NT2/D1 (cell line): ENCODE data around the gene CHI3L2.

Source experiments
- DNase-seq: peaks from one replicate; pipeline ENCODE4 v3.0.0-alpha.2; 2011; ENCODE audit warnings: low read depth, low spot score
- H3K27me3 ChIP-seq: 2 replicates; pipeline ENCODE4 v1.6.0; 2011; ENCODE audit warnings: mild to moderate bottlenecking; ENCODE audit not compliant: insufficient read length, insufficient read depth
- H3K36me3 ChIP-seq: 2 replicates; pipeline ENCODE4 v1.6.1; 2011; ENCODE audit warnings: mild to moderate bottlenecking, low read length, mixed read lengths; ENCODE audit not compliant: insufficient read depth, insufficient read length
- H3K4me1 ChIP-seq: 2 replicates; pipeline ENCODE4 v1.5.1; 2011; ENCODE audit not compliant: insufficient read depth, insufficient read length
- H3K4me3 ChIP-seq: 2 replicates; pipeline ENCODE4 v1.5.1; 2011; ENCODE audit warnings: low read depth; ENCODE audit not compliant: insufficient read length
- H3K9ac ChIP-seq: 2 replicates; pipeline ENCODE4 v1.6.0; 2011; ENCODE audit warnings: low read depth; ENCODE audit not compliant: insufficient read length
- H3K9me3 ChIP-seq: 2 replicates; pipeline ENCODE4 v1.5.1; 2011; ENCODE audit warnings: mild to moderate bottlenecking, low read length; ENCODE audit not compliant: insufficient read depth
- SUZ12 ChIP-seq: IDR thresholded peaks from 2 replicates; pipeline ENCODE4 v1.6.1; 2011; ENCODE audit not compliant: insufficient read length, insufficient read depth; ENCODE audit errors: extremely low read depth
- YY1 ChIP-seq: IDR thresholded peaks from 2 replicates; pipeline ENCODE4 v1.6.1; 2011; ENCODE audit not compliant: insufficient read length, insufficient read depth
- ZNF274 ChIP-seq: IDR thresholded peaks from 2 replicates; pipeline ENCODE4 v1.6.1; 2011; ENCODE audit warnings: mild to moderate bottlenecking, low read depth, low read length

The CHI3L2 gene

DNA sequence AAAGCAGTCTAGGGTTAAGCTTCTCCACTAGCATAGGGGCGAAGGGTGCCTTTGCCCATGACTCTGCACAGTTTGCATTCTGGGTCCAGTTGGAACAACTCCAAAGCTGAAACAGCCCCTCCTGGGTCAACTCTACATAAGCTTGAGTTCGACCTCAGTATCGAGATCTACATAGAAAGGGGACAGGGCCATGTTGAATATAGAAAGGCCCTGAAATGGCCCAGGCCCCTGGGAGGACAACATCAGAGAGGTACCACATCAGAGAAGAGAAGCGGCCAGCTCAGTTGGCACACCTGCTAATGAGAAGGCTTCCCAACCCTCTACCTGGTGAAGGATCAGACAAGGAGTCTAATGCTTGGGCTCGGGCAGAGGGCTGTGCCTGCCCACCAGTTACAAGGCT is 28.7 kb upstream of the CHI3L2 start:
- TF ChIP-seq YY1 (no peak), ZNF274 (no peak), SUZ12 (no peak)
- H3K4me1 ChIP-seq, result no peaks in the 10 kb centered on the region
- no peaks in the 10 kb centered on the region for H3K9me3 ChIP-seq
- H3K36me3 ChIP-seq, result no peaks in the 10 kb centered on the region
- H3K4me3 ChIP-seq, result no peak overlapping the region
- H3K9ac ChIP-seq, result no peak overlapping the region
- DNase-seq, result no peak
- H3K27me3 ChIP-seq, result no peaks in the 10 kb centered on the region

DNA sequence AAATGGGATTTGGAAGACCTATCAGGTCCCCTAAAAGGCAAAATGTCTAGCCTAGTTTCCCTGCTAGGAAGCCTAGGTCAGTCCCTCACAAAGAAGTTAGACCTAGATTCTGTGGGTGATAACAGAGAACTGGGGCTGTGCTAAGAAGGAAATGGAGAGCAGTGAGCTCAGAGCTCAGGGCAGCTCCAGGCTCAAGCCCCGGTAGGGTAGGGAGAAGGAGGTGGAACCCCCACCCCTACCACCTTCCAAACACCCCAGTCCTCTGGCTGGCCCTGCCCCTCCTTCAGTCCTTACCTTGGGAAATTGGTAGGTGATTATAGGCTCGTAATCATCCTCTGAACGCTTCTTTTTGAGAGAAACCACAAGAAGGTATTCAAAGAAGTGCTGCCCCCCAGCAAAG is 28.2 kb upstream of the CHI3L2 start:
- Histone ChIP-seq H3K27me3 (no peaks in the 10 kb centered on the region), H3K4me3 (no peak overlapping the region), H3K9me3 (no peaks in the 10 kb centered on the region), H3K4me1 (no peaks in the 10 kb centered on the region), H3K9ac (no peak overlapping the region), H3K36me3 (no peaks in the 10 kb centered on the region)
- TF ChIP-seq SUZ12 (no peak), ZNF274 (no peak), YY1 (no peak)
- no peak for DNase-seq

DNA sequence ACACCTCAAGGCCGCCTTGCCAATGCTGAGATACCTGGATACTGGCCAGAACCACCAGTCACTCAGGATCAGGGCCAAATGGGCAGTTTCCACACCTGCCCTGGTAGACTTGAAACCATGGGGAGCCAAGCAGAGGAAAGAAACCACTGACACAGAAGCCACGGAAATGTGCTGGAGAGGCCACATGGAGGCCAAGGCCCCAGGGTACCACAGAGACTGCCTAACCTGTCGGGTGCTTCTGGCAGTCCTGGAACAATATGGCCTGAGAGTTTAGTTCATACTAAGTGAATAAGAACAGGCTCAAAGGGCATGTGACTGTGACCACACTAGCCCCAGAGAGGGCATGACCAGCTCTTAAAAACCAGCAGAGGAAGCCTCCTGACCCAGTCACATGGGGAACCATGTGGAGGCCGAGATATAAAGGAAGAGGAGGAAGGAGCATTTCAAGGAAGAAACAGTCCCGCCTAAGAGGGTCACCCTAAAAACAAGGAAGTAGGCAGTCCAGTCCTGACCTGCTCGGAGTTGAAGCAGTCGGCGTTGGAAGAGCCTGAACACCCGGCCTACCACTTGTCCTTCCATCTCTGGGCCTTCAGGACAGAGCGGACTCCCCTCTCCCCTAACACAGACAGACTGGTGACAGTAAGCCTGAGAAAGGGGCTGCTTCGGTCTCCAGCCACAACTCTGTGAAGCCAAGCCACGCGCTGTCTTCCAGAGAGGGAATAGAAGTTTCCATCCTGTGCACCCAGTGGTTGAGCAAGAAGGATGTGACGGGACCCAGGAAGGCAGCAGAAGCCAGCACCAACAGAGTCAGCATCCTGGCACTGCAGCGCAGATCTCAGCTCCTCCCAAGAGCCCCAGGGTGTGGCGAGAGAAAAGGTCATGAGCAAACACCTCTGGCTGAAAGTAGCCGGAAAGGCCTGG is 27.4 kb upstream of the CHI3L2 start, which contains the start of gene DENND2D:
TSS of gene DENND2D (minus strand) at position 766 of the 921 bp plus-strand sequence. CDS start at position 579, 187 bp downstream.
- Histone ChIP-seq H3K4me3 (no peak within 1 kb of the TSS), H3K9ac (no peak within 1 kb of the TSS), H3K4me1 (no peaks in the 10 kb centered on the region), H3K27me3 (no peaks in the 10 kb centered on the region), H3K9me3 (no peaks in the 10 kb centered on the region), H3K36me3 (no peaks in the 10 kb centered on the region)
- no peak for TF ChIP-seq YY1
- no peak for TF ChIP-seq SUZ12
- no peak for TF ChIP-seq ZNF274
- no peak for DNase-seq

DNA sequence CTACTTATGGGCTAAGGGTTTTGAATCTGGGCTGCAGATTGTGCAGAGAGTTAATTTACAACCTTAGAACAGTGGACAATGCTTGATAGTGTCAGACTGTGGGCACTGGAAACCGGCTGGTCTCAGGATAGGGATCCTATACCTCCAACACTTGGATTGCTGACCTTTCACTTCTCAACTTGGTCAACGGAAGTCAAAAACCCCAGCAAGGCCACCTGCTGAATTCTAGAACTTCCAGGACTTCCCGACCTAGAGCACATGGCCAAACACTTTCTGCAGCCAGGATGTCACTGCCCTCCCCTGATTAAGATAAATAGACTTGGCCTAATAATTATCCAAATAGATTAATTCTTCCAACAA is 26.7 kb upstream of the CHI3L2 start:
- no peaks in the 10 kb centered on the region for H3K27me3 ChIP-seq
- H3K9me3 ChIP-seq, result no peaks in the 10 kb centered on the region
- no peak overlapping the region for H3K9ac ChIP-seq
- H3K4me1 ChIP-seq, result no peaks in the 10 kb centered on the region
- no peak for TF ChIP-seq YY1
- no peak for TF ChIP-seq SUZ12
- no peak for TF ChIP-seq ZNF274
- H3K4me3 ChIP-seq, result no peak overlapping the region
- no peak for DNase-seq
- H3K36me3 ChIP-seq, result no peaks in the 10 kb centered on the region

DNA sequence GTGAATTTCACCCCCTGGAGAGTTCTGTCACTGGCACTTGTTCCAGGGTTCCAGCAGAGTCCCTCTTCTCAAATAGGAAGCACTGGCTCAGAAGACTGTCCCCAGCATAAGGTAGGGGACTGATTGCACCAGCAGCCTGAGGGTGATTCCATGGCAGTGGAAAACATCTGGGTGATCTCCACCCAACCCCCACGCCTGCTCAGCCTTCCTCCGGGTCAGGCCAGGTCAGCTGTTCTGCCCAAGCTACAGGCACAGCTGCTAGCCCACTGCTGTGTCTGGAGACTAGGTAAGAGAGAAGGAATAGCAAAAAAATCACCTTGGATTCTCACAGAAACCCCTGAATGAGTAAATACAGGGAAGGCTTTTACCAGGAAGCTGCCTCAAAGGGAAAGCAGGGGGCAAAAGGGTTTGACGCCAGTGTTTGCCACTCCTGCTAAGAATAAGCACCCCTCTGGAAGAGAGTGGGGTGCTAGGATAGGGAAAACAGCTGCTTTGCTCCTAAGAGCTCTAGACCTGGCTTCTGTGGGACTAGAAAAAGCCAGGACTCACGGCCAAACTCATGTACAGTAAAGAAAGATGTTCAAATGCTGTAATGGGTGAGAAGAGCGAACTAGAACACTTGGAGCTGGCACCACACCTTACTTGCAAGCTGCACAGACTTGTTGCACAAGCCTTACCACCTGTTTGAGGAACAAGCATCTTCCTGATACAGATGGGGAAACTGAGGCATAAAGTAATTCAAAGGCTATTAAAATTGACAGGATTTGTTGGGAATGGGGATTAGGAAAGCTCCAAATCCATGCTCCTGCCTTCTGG is 26.0 kb upstream of the CHI3L2 start:
- no peak overlapping the region for H3K9ac ChIP-seq

DNA sequence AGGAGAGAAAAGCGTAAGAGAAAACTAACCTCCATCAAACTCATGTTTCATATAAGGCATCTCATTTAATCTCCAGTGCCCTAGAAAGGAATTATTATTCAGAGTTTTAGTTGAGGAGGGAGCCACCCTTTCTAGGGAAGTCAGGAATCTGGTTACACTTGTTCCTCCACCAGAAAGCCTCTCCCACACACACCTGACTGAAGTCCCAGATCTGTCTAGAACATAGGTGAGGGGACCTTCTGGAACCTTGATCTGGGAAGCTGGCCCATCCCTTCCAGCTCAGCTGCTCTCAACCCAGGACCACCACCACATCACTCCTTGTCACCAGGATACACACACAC is 25.2 kb upstream of the CHI3L2 start:
- H3K4me3 ChIP-seq, result no peak overlapping the region
- no peaks in the 10 kb centered on the region for H3K27me3 ChIP-seq
- no peak overlapping the region for H3K9ac ChIP-seq
- TF ChIP-seq SUZ12, result no peak
- no peak for TF ChIP-seq YY1
- no peak for TF ChIP-seq ZNF274
- no peak for DNase-seq
- H3K4me1 ChIP-seq, result no peaks in the 10 kb centered on the region
- no peaks in the 10 kb centered on the region for H3K36me3 ChIP-seq
- H3K9me3 ChIP-seq, result no peaks in the 10 kb centered on the region

More for the DNA sequence above, 26.0 kb upstream of the CHI3L2 start:
- Histone ChIP-seq H3K4me3 (no peak overlapping the region), H3K27me3 (no peaks in the 10 kb centered on the region), H3K9me3 (no peaks in the 10 kb centered on the region), H3K4me1 (no peaks in the 10 kb centered on the region), H3K36me3 (no peaks in the 10 kb centered on the region)
- no peak for TF ChIP-seq SUZ12
- TF ChIP-seq ZNF274, result no peak
- TF ChIP-seq YY1, result no peak
- no peak for DNase-seq

DNA sequence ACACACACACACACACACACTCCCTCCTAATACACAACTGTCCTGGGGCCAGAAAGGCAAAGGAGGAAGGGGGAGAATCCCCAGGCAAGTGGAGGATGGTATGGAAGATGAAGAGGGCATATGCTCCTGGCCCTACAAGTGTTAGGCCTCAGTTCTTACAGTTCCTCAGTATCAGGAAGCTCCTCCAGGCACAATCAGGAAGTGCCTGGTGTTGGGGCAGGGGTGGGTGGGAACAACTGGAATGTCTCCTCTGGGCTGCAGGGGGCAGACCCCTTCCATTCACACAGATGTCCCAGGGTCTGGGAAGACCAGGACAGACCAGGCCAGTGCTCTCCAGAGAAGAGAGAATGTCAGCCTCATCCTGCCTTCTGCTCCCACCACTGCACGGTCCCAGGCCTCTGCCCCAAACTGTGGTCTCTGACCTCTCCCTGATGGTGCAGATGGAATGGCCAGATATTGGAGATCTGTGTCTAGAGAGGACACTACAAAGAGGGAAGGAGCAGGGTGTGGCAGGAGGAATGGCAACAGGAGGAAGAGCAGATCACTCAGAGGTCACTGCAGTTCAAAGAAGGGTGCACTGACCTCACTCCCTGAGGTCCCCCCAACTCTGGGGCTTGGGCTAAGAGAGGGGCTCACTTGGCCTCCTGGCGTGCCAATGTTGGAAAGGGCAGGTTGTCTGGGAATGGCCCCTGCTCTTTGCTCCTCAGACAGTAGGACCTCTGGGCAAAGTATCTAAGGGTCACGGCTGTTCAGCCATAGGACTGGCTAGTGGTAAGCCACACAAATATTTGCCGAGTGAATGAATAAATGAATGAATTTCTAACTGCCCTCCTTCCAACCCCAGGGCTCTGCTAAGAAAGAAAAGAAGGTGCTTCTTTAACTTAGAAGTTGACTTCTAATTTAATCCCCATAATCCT is 24.5 kb upstream of the CHI3L2 start:
- no peaks in the 10 kb centered on the region for H3K4me1 ChIP-seq
- TF ChIP-seq YY1, result no peak
- TF ChIP-seq SUZ12, result no peak
- no peak overlapping the region for H3K4me3 ChIP-seq
- H3K36me3 ChIP-seq, result no peaks in the 10 kb centered on the region
- no peak for DNase-seq
- H3K9me3 ChIP-seq, result no peaks in the 10 kb centered on the region
- H3K9ac ChIP-seq, result no peak overlapping the region
- H3K27me3 ChIP-seq, result no peaks in the 10 kb centered on the region
